Astrocyte (in vitro differentiated cells and primary cell): ENCODE results near the gene CNTNAP2. TPM values are rescaled to one million over a fixed set of nuclear protein-coding genes. Genes with fewer than 3 reads are reported as not detected.

Experiments used
- DNase-seq: peaks from one replicate; pipeline ENCODE4 v3.0.0-alpha.2; 2010; ENCODE audit warnings: low read depth
- FAIRE-seq: peaks from 2 replicates; lab custom pipeline; 2011; peaks lifted over from hg19 to GRCh38; lab: Jason Lieb, UNC
- H2AFZ ChIP-seq: 2 replicates; pipeline ENCODE4 v1.6.0; 2012; ENCODE audit warnings: low read depth, low read length, inconsistent platforms
- H3K27ac ChIP-seq: 2 replicates; pipeline ENCODE4 v1.5.1; 2011; ENCODE audit warnings: low read depth, low read length, inconsistent platforms
- H3K27me3 ChIP-seq: 2 replicates; pipeline ENCODE4 v1.6.0; 2011; ENCODE audit warnings: low read length, inconsistent platforms; ENCODE audit not compliant: insufficient read depth
- H3K36me3 ChIP-seq: 2 replicates; pipeline ENCODE4 v1.5.1; 2011; ENCODE audit warnings: low read length, inconsistent platforms; ENCODE audit not compliant: insufficient read depth
- H3K4me1 ChIP-seq: 2 replicates; pipeline ENCODE4 v1.5.1; 2011; ENCODE audit warnings: low read length, inconsistent platforms; ENCODE audit not compliant: insufficient read depth
- H3K4me2 ChIP-seq: 2 replicates; pipeline ENCODE4 v1.6.0; 2012; ENCODE audit warnings: low read length, inconsistent platforms
- H3K4me3 ChIP-seq: 2 replicates; pipeline ENCODE4 v1.5.1; 2011; ENCODE audit warnings: low read depth, mild to moderate bottlenecking, low read length, inconsistent platforms; ENCODE audit not compliant: insufficient read depth
- H3K79me2 ChIP-seq: 2 replicates; pipeline ENCODE4 v1.6.0; 2012; ENCODE audit warnings: mild to moderate bottlenecking, low read length, inconsistent platforms; ENCODE audit not compliant: insufficient read depth
- H3K9ac ChIP-seq: 2 replicates; pipeline ENCODE4 v1.6.0; 2012; ENCODE audit warnings: mild to moderate bottlenecking, low read length, inconsistent platforms
- H3K9me3 ChIP-seq: 2 replicates; pipeline ENCODE4 v1.5.1; 2012; ENCODE audit warnings: low read depth, mild to moderate bottlenecking, low read length, inconsistent platforms; ENCODE audit not compliant: insufficient read depth
- H4K20me1 ChIP-seq: 2 replicates; pipeline ENCODE4 v1.6.0; 2012; ENCODE audit warnings: low read length, inconsistent platforms; ENCODE audit not compliant: insufficient read depth
- H3K27ac Mint-ChIP-seq: one replicate; pipeline ENCODE4 v1.8.0; 2021; ENCODE audit warnings: mild to moderate bottlenecking, mixed read lengths; ENCODE audit not compliant: unreplicated experiment
- H3K27me3 Mint-ChIP-seq: one replicate; pipeline ENCODE4 v1.8.0; 2021; ENCODE audit warnings: low read depth, mixed read lengths; ENCODE audit not compliant: unreplicated experiment
- H3K36me3 Mint-ChIP-seq: one replicate; pipeline ENCODE4 v1.8.0; 2021; ENCODE audit warnings: low read depth, mixed read lengths; ENCODE audit not compliant: unreplicated experiment
- H3K4me1 Mint-ChIP-seq: one replicate; pipeline ENCODE4 v1.8.0; 2021; ENCODE audit warnings: low read depth, mixed read lengths; ENCODE audit not compliant: unreplicated experiment
- H3K4me3 Mint-ChIP-seq: one replicate; pipeline ENCODE4 v1.8.0; 2021; ENCODE audit warnings: mild to moderate bottlenecking, moderate library complexity, mixed read lengths; ENCODE audit not compliant: unreplicated experiment
- H3K9me3 Mint-ChIP-seq: one replicate; pipeline ENCODE4 v1.8.0; 2021; ENCODE audit warnings: mild to moderate bottlenecking, mixed read lengths; ENCODE audit not compliant: unreplicated experiment
- EZH2 ChIP-seq: IDR thresholded peaks from 2 replicates; pipeline ENCODE4 v1.6.1; 2012; ENCODE audit warnings: mild to moderate bottlenecking, low read length, inconsistent platforms; ENCODE audit not compliant: insufficient read depth
- total RNA-seq: library from RNA; stranded (reverse); gene quantifications from 2 replicates; pipeline ENCODE4 v1.2.1, GENCODE V29; 2021
- TF ChIP-seq, protein P1 (sequence below): IDR thresholded peaks from 2 replicates; pipeline ENCODE4 v1.5.1; 2011; ENCODE audit warnings: low read depth, mild to moderate bottlenecking, inconsistent platforms, low read length, moderate library complexity; ENCODE audit not compliant: insufficient read depth

Gene CNTNAP2
- total RNA-seq, 1 donor from 2014 or later = 20.0 TPM

- Histone ChIP-seq H3K27me3 (no peaks in the 10 kb centered on the region), H3K79me2 (no peaks in the 10 kb centered on the region), H3K4me2 (no peak overlapping the region), H3K4me1 (no peaks in the 10 kb centered on the region), H4K20me1 (no peaks in the 10 kb centered on the region), H3K4me3 (no peak overlapping the region), H3K27ac (no peak overlapping the region), H3K36me3 (no peaks in the 10 kb centered on the region), H3K9ac (no peak overlapping the region), H2AFZ (no peak overlapping the region), H3K9me3 (peaks cover 2% of the 10 kb centered on the region)
- Mint-ChIP-seq H3K4me3 (no peak overlapping the region), H3K9me3 (no peaks in the 10 kb centered on the region), H3K4me1 (no peaks in the 10 kb centered on the region), H3K36me3 (no peaks in the 10 kb centered on the region), H3K27me3 (no peaks in the 10 kb centered on the region), H3K27ac (no peak overlapping the region)
- DNase-seq (no peak), FAIRE-seq (no peak)
- TF ChIP-seq EZH2 = no peak
- TF ChIP-seq, protein P1, sequence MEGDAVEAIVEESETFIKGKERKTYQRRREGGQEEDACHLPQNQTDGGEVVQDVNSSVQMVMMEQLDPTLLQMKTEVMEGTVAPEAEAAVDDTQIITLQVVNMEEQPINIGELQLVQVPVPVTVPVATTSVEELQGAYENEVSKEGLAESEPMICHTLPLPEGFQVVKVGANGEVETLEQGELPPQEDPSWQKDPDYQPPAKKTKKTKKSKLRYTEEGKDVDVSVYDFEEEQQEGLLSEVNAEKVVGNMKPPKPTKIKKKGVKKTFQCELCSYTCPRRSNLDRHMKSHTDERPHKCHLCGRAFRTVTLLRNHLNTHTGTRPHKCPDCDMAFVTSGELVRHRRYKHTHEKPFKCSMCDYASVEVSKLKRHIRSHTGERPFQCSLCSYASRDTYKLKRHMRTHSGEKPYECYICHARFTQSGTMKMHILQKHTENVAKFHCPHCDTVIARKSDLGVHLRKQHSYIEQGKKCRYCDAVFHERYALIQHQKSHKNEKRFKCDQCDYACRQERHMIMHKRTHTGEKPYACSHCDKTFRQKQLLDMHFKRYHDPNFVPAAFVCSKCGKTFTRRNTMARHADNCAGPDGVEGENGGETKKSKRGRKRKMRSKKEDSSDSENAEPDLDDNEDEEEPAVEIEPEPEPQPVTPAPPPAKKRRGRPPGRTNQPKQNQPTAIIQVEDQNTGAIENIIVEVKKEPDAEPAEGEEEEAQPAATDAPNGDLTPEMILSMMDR = no peak
Measured at GRCh38 chr7:148304083-148304335, 2187.4 kb downstream of the CNTNAP2 start.

- no peaks in the 10 kb centered on the region for H3K27me3 ChIP-seq
- no peaks in the 10 kb centered on the region for H3K36me3 ChIP-seq
- H3K4me1 ChIP-seq = no peaks in the 10 kb centered on the region
- peaks cover 3% of the 10 kb centered on the region for H3K9me3 Mint-ChIP-seq
- H3K9me3 ChIP-seq = peaks cover 2% of the 10 kb centered on the region
- H3K4me3 ChIP-seq = no peak overlapping the region
- H3K4me3 Mint-ChIP-seq = no peak overlapping the region
- no peaks in the 10 kb centered on the region for H4K20me1 ChIP-seq
- no peak overlapping the region for H3K4me2 ChIP-seq
- no peak overlapping the region for H3K27ac Mint-ChIP-seq
- DNase-seq = no peak
- FAIRE-seq = no peak
- no peak overlapping the region for H3K9ac ChIP-seq
- H3K27me3 Mint-ChIP-seq = no peaks in the 10 kb centered on the region
- H3K79me2 ChIP-seq = no peaks in the 10 kb centered on the region
- no peaks in the 10 kb centered on the region for H3K4me1 Mint-ChIP-seq
- TF ChIP-seq EZH2 = no peak
- TF ChIP-seq, protein P1 = no peak
- H2AFZ ChIP-seq = no peak overlapping the region
- H3K36me3 Mint-ChIP-seq = no peaks in the 10 kb centered on the region
- H3K27ac ChIP-seq = no peak overlapping the region
Measured at GRCh38 chr7:148304456-148304855, 2187.9 kb downstream of the CNTNAP2 start.

DNA sequence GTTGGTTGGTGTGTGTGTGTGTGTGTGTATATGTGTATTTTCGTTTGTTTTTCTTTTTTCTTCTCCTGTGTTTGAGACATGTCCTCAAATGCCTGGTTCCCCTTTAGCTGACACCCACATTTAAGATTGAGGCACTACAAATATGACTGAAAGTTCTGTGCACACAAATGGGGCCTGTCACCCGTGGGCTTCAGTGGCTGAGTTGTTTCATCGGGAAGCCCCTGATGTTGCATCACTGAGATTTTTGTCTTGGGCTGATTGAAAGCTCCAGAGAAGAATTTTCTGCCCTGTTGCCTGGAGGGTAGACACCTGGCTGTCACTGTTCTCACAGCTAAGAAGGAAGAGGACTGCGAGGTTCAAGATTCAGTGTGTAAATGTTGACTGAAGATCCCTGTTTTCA, 2190.2 kb downstream of the CNTNAP2 start:
- no peaks in the 10 kb centered on the region for H3K79me2 ChIP-seq
- Mint-ChIP-seq H3K4me3 (no peak overlapping the region), H3K36me3 (no peaks in the 10 kb centered on the region), H3K27ac (no peak overlapping the region), H3K27me3 (no peaks in the 10 kb centered on the region), H3K9me3 (peaks cover 6% of the 10 kb centered on the region), H3K4me1 (no peaks in the 10 kb centered on the region)
- no peaks in the 10 kb centered on the region for H3K4me1 ChIP-seq
- H3K27ac ChIP-seq = no peak overlapping the region
- no peak overlapping the region for H3K4me2 ChIP-seq
- peaks cover 2% of the 10 kb centered on the region for H3K9me3 ChIP-seq
- H3K27me3 ChIP-seq = no peaks in the 10 kb centered on the region
- no peak for TF ChIP-seq EZH2
- TF ChIP-seq, protein P1 = no peak
- no peaks in the 10 kb centered on the region for H4K20me1 ChIP-seq
- no peaks in the 10 kb centered on the region for H3K36me3 ChIP-seq
- DNase-seq = no peak
- H2AFZ ChIP-seq = no peak overlapping the region
- H3K9ac ChIP-seq = no peak overlapping the region
- no peak for FAIRE-seq
- H3K4me3 ChIP-seq = no peak overlapping the region
